GM21576 (cell line): ENCODE results near the gene PNKD.
"Not testable (repeated sequence)": the region's sequence is repeated elsewhere in the genome, so short reads cannot be mapped to it uniquely, and the experiment has no call there.

Experiments
- ATAC-seq: cut with Tn5 transposase; IDR thresholded peaks from one replicate; pipeline ENCODE4 v1.9.1; 2021; ENCODE audit warnings: mild to moderate bottlenecking, moderate library complexity; ENCODE audit not compliant: unreplicated experiment

The PNKD gene

GRCh38 chr2:218314764-218315163 lies 44.4 kb downstream of the PNKD start:
- not testable (repeated sequence) for ATAC-seq

GRCh38 chr2:218315397-218315796 lies 45.1 kb downstream of the PNKD start:
- ATAC-seq = no peak

GRCh38 chr2:218317303-218317630 lies 46.9 kb downstream of the PNKD start:
- no peak for ATAC-seq

- no peak for ATAC-seq
Measured at GRCh38 chr2:218317835-218318234, 47.5 kb downstream of the PNKD start.

- ATAC-seq = no peak
Measured at GRCh38 chr2:218318241-218318640, 47.9 kb downstream of the PNKD start.

GRCh38 chr2:218319813-218320365 lies 49.6 kb downstream of the PNKD start:
- no peak for ATAC-seq

- ATAC-seq = no peak
Measured at GRCh38 chr2:218320704-218321336, 50.5 kb downstream of the PNKD start.

GRCh38 chr2:218322768-218323525 lies 52.6 kb downstream of the PNKD start:
- peak; percentile 57 for ATAC-seq

GRCh38 chr2:218323526-218324472 lies 53.5 kb downstream of the PNKD start:
- no peak for ATAC-seq

- ATAC-seq = no peak
Measured at GRCh38 chr2:218325566-218326160, 55.3 kb downstream of the PNKD start.

GRCh38 chr2:218326315-218326714 lies 56.0 kb downstream of the PNKD start:
- ATAC-seq = no peak

GRCh38 chr2:218327451-218328210 lies 57.3 kb downstream of the PNKD start:
- ATAC-seq = no peak

GRCh38 chr2:218328294-218328693 lies 58.0 kb downstream of the PNKD start:
- no peak for ATAC-seq

GRCh38 chr2:218329027-218329825 lies 58.9 kb downstream of the PNKD start:
- peak; percentile 38 for ATAC-seq

- peak; percentile 34 for ATAC-seq
Measured at GRCh38 chr2:218329826-218330593, 59.7 kb downstream of the PNKD start.

GRCh38 chr2:218331745-218332144 lies 61.4 kb downstream of the PNKD start:
- no peak for ATAC-seq

- ATAC-seq = no peak
Measured at GRCh38 chr2:218332288-218332687, 62.0 kb downstream of the PNKD start.

- ATAC-seq = no peak
Measured at GRCh38 chr2:218332920-218333645, 62.8 kb downstream of the PNKD start.
